Testis (tissue), 3 donors: ENCODE measurements around the gene CARMIL1. TPM values are rescaled to one million over a fixed set of nuclear protein-coding genes. Genes with fewer than 3 reads are reported as not detected.

Experiments used
- DNase-seq: peaks from one replicate; pipeline ENCODE4 v3.0.0-alpha.2; 2019
- H3K27ac ChIP-seq, 2 donors: fragments of 200-600 bp; sonication (generic); one replicate each; pipeline ENCODE4 v1.5.1; 2019
- H3K27me3 ChIP-seq: fragments of 200-600 bp; sonication (generic); one replicate; pipeline ENCODE4 v1.5.1; 2019
- H3K36me3 ChIP-seq: fragments of 200-600 bp; sonication (generic); one replicate; pipeline ENCODE4 v1.5.1; 2017; ENCODE audit warnings: low read depth; ENCODE audit errors: missing control alignments
- H3K4me1 ChIP-seq: fragments of 200-600 bp; sonication (generic); one replicate; pipeline ENCODE4 v1.5.1; 2019
- H3K4me3 ChIP-seq, 2 donors: fragments of 200-600 bp; sonication (generic); one replicate each; pipeline ENCODE4 v1.5.1; 2017 to 2019
- H3K9me3 ChIP-seq: fragments of 200-600 bp; sonication (generic); one replicate; pipeline ENCODE4 v1.5.1; 2017
- POLR2A ChIP-seq: fragments of 450-650 bp; IDR thresholded peaks from one replicate; pipeline ENCODE4 v1.6.1; 2017; ENCODE audit warnings: antibody characterized with exemption, mild to moderate bottlenecking, moderate library complexity
- WGBS, 2 donors: methylation state at CpG; one replicate each; pipeline ENCODE4 v1.1.5; 2018; 5-methylcytosine and 5-hydroxymethylcytosine counted together
- intact Hi-C: fragments of 100-400 bp; cut with DNase I; formaldehyde crosslinking; loops from one replicate; pipeline ENCODE4 v1.15.1; 2023; ENCODE audit warnings: low total_unique reads
- polyA plus RNA-seq: library from polyadenylated mRNA; stranded (reverse); fragments of 350-450 nt; fragmentation: Illumina TruSeq; extraction: RNeasy Lipid Tissue Mini Kit (QIAGEN cat#74804); gene quantifications from one replicate; pipeline ENCODE4 v1.2.3, GENCODE V29; 2014; ENCODE audit warnings: low read depth, low replicate concordance; ENCODE audit not compliant: insufficient read depth
- total RNA-seq, 2 donors: library from RNA; depleted of rRNA; stranded (reverse); fragments of >200 nt; gene quantifications; one replicate each; pipeline ENCODE4 v1.2.3, GENCODE V29; 2016
- TF ChIP-seq, protein P1 (sequence below), 3 experiments: fragments of 450-650 bp in 2 of 3; fragments of 200-600 bp in 1 of 3; sonication (generic) in 1 of 3; IDR thresholded peaks; one replicate each; pipeline ENCODE4 v1.5.1; 2016 to 2019; ENCODE audit warnings: antibody characterized with exemption in 3 of 3, mild to moderate bottlenecking in 2 of 3, moderate library complexity in 1 of 3

Gene CARMIL1
- total and polyA plus RNA-seq, 3 donors from 2014 or later, result 39.4 to 120 (median 108) TPM

- Histone ChIP-seq H3K27me3 (no peaks in the 10 kb centered on the region), H3K36me3 (no peaks in the 10 kb centered on the region), H3K4me3 (no peak overlapping the region), H3K9me3 (no peaks in the 10 kb centered on the region), H3K27ac (no peak overlapping the region), H3K4me1 (peaks cover 67% of the 10 kb centered on the region)
- intact Hi-C loops, result no loop called here
- no peak for TF ChIP-seq POLR2A
- TF ChIP-seq, protein P1, sequence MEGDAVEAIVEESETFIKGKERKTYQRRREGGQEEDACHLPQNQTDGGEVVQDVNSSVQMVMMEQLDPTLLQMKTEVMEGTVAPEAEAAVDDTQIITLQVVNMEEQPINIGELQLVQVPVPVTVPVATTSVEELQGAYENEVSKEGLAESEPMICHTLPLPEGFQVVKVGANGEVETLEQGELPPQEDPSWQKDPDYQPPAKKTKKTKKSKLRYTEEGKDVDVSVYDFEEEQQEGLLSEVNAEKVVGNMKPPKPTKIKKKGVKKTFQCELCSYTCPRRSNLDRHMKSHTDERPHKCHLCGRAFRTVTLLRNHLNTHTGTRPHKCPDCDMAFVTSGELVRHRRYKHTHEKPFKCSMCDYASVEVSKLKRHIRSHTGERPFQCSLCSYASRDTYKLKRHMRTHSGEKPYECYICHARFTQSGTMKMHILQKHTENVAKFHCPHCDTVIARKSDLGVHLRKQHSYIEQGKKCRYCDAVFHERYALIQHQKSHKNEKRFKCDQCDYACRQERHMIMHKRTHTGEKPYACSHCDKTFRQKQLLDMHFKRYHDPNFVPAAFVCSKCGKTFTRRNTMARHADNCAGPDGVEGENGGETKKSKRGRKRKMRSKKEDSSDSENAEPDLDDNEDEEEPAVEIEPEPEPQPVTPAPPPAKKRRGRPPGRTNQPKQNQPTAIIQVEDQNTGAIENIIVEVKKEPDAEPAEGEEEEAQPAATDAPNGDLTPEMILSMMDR (IDR thresholded peaks at IDR 0.05), result no peak
- WGBS, 2 donors, result 67 to 82% methylated on average over 5 of the region's 5 CpGs
- DNase-seq, result no peak
These were observed 50.1 kb downstream of the CARMIL1 start for GRCh38 chr6:25329161-25329817.

DNA sequence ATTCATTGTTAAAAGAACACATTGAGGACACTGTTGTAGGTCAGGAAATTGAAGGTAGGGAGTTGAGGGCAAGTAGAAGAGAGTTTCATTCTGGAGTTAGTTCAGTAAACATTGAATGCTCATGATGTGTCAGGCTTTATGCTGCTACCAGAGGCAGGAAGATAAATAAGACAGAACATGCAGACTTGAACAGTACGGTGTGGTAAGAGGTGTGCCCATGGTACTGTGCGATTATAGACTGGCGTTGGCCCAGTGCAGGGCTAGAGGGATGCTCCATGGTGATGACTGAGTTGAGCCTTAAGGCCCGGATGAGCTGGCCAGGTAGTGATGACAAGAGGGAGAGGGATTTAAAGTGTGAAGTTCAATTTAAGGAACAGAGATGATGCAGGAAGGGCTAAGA is 50.8 kb downstream of the CARMIL1 start:
- H3K9me3 ChIP-seq, result no peaks in the 10 kb centered on the region
- H3K36me3 ChIP-seq, result no peaks in the 10 kb centered on the region
- DNase-seq, result no peak
- H3K27me3 ChIP-seq, result no peaks in the 10 kb centered on the region
- H3K4me3 ChIP-seq, result no peak overlapping the region
- intact Hi-C loops, result no loop called here
- TF ChIP-seq, protein P1 (IDR thresholded peaks at IDR 0.05), result no peak
- no peak for TF ChIP-seq POLR2A
- H3K4me1 ChIP-seq, result peaks cover 61% of the 10 kb centered on the region
- 74 to 92% methylated on average over 4 of the region's 4 CpGs for WGBS, 2 donors
- peak overlapping the region in 1 of 2 donors; percentile 11 for H3K27ac ChIP-seq

DNA sequence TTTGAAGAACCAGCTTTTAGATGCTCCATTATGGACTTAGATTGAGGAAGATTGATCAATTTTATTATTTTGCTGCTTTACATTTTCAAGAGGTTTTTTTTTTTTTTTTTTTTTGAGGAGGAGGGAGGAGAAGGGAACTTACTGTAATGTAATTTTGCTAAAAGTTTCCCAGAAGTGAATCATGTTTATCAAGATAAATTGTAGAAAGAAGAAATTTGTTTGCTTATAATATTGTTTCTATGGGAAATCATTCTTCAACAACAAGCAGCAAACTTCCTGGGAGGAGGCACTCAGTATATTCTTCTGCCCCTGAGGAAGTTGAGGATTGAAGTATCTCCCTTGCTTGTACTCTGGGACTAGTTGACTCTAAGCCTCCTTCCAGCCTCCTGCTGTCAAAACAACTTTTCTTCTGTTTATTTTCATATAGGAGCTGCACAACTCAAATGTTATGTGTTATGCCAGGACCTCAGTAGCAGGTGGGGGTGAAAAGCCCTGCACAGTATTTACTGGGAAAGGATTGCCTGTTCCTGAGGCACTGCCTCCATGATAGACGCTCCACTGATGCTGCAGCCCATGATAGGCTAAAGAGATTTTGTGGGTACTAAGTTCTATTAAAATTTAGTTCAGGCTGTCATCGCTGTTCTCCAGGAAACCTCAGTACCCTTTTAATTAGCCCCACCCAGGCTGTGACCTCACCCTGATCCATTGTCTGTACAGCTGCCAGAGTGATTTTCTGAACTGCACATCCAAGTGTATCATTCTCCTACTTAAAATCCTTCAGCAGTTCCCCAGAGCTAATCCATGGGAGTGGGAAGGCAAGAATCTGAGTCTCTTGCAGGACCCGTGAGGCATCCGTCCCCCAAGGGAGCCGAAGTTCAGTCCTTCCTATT is 51.9 kb downstream of the CARMIL1 start:
- 62 to 64% methylated on average over 5 of the region's 5 CpGs for WGBS, 2 donors
- intact Hi-C loops, result no loop called here
- H3K27ac ChIP-seq, result peak overlapping the region in 1 of 2 donors; percentile 11
- H3K4me1 ChIP-seq, result peaks cover 54% of the 10 kb centered on the region
- H3K4me3 ChIP-seq, result no peak overlapping the region
- H3K9me3 ChIP-seq, result no peaks in the 10 kb centered on the region
- DNase-seq, result no peak
- H3K27me3 ChIP-seq, result no peaks in the 10 kb centered on the region
- TF ChIP-seq, protein P1 (IDR thresholded peaks at IDR 0.05), result no peak
- TF ChIP-seq POLR2A, result no peak
- H3K36me3 ChIP-seq, result no peaks in the 10 kb centered on the region

- Histone ChIP-seq H3K36me3 (no peaks in the 10 kb centered on the region), H3K27ac (peak overlapping the region in 1 of 2 donors; percentile 8), H3K9me3 (no peaks in the 10 kb centered on the region), H3K27me3 (no peaks in the 10 kb centered on the region), H3K4me1 (peaks cover 43% of the 10 kb centered on the region), H3K4me3 (no peak overlapping the region)
- DNase-seq, result no peak
- intact Hi-C loops, result no loop called here
- no peak for TF ChIP-seq POLR2A
- TF ChIP-seq, protein P1 (IDR thresholded peaks at IDR 0.05), result no peak
- 58 to 72% methylated on average over 3 of the region's 3 CpGs for WGBS, 2 donors
These were observed 53.0 kb downstream of the CARMIL1 start for GRCh38 chr6:25332165-25332564.
